HG03354 (cell line): ENCODE results near the gene ATP8B4.

ENCODE experiments used
- ATAC-seq: cut with Tn5 transposase; IDR thresholded peaks from one replicate; pipeline ENCODE4 v1.9.1; 2021; ENCODE audit warnings: mild to moderate bottlenecking; ENCODE audit not compliant: unreplicated experiment, poor library complexity, severe bottlenecking

Gene ATP8B4

DNA sequence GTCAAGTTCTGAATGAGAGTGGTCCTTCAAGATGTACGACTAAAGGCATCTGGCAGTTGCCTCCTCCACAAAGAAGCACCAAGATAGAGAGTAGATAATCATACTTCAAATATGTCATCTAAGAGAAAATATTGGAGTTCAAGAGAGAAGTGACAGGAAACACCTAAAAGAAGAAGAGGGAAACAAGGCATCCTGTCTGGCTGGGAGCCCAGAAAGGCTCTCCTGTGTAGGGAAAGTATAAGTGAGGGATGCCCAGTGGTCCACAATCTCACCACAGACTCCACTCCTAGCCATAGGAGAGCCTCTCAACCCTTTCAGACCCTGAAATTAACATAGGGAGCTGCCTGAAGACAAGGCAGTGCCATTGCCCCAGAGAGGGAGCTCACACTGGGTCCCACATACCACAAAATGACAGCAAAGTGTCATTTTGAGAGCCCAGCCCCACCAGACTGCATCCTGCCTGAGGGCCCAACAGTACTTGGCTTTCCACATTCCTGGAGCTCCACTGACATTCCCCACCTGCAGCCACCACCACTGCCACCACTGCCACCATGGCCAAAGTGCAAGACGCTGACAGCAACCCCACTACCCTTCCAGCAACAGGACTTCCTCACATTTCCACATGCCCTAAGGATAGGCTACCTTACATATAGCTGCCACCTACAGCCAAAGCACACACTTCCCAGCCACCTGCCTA is 210.6 kb downstream of the ATP8B4 start:
- ATAC-seq: no peak

DNA sequence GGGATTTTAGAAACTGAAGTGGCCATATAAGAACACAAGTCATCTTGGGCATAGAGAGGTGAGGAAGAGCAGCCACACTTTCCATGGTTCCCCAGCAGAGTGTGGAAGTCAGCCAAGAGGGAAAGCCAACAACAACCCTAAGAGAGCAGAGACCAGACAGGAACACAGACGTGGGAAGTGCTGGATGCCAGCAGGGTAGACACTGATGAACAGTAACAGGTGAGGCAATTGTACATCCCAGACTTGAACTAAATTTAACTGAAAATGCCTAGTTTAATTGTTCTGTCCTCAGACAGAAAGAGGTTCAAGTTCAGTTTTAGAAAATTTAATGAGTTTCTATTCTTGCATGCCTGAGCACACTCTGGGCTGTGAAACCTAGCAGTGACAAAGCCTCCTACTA is 212.1 kb downstream of the ATP8B4 start:
- ATAC-seq: no peak

DNA sequence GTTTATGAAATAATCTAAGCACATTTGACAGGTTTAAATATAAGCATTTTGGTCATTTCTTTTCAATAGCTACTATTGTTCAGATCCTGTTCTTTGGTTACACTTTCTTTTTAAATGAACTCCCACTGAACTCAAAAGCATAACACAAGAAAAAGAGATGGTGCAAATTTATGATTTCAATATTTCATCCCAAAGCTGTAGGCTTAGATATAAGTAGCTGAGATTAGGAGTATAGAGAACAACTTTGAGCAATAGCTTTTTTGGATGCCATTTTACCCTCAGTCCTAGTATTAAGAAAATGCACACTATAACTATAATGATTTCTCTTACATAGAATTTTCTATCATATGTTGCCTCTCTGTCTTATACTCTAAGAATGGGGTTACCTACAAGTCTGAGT is 213.8 kb downstream of the ATP8B4 start:
- no peak for ATAC-seq

DNA sequence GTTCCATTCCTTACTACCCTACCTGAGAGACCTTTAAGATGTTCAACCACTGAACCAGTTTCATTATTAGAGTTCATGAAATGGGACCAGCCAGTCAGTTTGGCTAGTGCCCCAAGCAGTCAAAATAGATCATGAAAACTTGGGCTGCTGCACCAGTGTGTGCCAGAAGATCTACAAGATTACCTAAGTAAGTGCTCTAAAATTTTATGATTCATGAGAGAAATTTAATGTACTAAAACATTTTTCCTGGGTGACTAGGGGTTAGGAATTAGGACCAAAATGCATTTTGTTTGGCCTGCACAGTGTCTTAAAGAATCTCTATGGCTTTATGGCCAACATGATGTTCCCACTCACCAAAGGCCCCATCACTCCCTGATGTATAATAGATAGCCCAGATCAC is 214.7 kb downstream of the ATP8B4 start:
- ATAC-seq: no peak

DNA sequence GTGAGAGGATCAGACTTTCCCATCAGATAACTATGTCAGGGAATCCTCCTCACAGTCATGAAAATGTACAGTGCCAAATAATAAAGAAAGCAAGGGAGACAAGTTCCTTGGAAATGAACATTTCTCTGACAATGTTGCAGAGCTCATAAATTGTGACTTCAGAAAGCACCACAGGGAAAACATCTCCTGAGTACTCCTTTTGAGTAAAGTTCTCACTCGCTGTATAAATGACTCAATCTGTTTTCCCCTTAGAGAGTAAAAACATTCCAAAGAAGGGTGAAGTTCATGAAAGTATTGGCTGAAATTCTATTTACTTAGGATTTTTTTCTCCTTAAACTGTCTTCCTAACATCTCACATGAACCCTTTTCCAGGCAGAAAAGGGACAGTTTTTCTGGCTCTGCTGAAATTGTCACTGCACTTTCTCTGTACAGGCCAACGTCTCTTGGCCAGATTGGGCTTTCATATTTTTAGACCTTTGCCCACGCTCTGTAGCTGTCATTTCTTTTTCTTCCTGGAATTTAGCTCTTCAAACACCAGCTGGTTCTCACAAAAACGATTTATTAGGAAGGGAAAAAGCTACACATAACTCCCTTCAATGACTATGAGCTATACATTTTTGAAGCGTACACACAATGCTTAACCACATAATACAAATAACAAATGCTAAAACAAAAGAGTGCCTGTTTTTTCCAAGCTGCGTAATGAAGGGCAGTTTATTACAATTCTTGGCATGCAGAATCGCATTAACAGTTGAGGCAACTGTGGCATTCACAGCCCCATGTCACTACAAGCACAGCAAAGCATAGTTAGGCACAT is 216.1 kb downstream of the ATP8B4 start:
- ATAC-seq: no peak

DNA sequence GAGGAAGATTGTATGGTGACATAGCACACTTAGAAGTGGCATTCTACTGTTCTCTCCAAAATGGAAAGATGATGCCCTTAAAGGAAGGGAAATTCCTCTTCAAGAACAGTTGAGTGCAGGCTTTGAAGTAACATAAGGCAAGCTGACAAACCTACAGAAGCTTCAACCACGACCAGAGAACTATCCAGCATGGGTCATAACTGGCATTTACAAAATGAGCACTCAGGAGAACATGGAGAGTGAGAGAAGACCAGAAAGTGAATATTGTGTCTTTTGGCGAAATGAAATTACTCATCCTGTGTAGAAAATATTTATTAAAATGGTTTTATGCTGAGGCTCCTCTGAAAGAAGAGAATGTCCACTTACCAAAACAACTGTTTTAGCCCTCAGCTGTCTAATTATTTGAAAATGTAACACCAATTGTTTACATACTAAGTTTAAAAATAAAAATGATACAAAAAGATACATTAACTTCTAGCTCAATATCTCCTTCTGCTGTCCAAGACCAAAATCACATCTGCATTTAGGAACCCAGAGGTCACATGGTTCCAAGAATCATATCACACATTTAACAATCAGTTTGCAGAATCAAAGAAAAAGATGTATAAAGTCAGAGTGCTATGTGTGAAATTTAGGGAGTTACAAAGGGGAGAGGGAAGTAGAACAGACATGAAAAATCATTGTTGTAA is 216.9 kb downstream of the ATP8B4 start:
- ATAC-seq: no peak

DNA sequence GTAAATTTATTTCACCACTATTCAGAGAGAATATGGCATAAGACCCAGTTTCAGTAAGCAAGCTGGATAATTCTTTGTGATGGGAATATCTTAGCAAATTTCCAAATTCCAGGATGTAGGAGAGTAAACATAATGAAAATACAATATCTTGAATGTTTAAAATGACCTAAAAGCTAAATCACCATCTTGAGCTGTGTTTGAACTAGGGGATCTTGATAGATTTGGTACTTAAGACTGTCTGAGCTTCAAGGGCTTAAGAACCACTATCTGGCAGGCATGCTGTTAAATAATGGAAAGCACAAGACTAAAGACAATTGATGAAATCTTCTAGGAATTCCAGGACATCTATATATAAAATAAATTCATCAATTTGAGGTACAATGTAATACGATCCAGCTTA is 217.7 kb downstream of the ATP8B4 start:
- no peak for ATAC-seq

DNA sequence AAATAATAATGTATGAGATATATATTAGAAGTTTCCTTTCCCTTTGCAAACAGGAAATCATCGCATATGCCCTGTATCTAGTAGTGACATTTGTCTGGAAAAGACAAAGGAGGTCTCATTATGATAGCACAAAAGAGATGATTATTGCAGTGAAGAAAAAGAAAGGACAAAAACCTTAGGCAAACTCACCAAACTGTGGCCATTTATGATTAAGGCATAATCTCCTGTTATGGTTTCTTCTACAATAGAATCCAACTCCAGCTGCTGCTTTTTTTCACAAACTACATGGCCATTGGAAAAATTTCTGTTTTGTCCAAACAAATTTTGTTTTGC is 218.2 kb downstream of the ATP8B4 start:
- ATAC-seq: no peak

DNA sequence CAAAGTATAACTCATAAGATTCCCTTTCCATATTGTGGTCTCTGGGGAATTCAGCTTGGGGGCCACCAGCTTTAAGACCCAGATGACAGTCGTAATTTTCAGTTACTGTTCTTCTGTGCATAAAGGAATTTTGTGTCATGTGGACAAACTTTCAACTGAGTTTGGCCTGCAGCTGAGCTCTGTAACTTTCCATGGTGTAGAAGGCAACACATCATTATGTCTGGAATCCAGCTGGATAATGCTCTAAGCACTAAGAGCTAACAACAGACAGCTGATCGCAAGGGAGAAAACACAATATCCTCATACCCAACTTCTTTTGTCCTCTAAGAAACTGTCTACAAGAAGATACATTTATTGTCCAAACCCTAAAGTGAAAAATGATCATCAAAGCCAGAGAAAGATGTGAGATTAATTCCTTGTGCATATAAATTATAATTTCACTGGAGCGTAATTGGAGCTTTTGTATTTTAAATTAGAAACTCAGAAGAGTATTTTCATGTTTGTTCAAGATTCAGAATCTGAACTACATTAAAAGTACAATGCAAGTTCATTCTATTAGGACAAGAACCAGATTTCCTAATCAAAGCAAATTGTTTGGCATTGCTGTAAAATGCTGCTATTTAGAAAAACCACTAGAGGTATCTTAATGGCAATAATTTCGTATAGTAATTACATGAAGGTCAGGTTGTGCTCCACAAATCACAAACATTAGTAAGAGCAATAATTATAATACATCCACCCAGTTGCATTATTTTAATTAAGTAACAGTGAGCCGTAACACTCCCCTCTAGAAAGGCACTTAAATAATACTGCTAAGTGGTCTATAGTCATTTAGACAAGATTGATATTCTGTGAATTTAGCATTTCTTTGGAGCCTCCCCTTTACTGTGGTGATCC is 218.8 kb downstream of the ATP8B4 start:
- ATAC-seq: no peak

DNA sequence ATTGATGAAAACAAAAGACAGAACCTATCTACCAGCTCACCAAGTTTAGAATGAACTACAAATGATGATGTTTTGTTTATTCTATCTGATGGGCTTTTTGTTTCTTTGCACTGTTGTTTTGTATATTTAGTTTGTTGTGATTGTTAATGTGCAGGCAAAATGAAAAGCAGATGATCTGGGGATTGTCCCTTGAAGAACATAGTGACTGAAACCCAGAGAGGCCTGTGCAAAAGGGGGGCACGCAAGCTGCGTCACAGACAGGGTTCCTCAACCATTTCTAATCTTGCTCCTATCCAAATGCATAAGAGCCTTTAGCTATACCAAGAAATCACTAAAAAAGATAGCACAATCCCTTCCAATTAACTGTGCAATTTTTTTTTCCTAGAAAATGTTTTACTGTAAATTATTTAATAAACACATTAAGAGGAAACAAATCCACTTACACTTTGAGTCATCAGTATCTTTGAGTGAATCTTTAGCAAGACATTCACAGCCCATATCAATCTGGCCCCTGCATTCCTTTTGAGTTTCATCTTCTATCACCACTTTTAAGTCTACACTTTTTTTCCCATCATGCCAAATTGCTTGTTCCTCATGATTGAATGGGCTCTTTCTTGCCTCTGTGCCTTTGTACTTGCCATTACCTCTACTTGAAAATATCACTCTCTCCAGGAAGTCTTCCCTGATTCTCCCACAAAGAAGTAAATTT is 220.3 kb downstream of the ATP8B4 start:
- no peak for ATAC-seq

DNA sequence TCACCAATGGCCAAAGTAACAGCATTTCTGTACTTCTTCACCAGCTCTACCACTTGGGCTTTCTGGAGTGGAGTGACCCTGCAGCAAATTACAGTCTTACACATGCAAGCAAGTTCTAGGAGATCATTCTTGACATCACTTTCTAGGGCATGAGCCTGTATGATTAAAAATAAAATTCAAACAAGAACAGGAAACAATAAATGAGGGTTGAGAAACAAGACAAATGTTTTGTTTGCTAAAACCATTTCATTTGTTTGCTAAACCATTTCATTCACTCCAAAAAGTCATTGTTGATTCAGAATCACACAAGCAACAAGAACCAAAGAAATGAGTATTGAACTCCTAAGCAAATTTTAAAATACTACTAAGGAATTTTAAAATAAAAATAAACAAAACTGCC is 220.9 kb downstream of the ATP8B4 start:
- no peak for ATAC-seq

DNA sequence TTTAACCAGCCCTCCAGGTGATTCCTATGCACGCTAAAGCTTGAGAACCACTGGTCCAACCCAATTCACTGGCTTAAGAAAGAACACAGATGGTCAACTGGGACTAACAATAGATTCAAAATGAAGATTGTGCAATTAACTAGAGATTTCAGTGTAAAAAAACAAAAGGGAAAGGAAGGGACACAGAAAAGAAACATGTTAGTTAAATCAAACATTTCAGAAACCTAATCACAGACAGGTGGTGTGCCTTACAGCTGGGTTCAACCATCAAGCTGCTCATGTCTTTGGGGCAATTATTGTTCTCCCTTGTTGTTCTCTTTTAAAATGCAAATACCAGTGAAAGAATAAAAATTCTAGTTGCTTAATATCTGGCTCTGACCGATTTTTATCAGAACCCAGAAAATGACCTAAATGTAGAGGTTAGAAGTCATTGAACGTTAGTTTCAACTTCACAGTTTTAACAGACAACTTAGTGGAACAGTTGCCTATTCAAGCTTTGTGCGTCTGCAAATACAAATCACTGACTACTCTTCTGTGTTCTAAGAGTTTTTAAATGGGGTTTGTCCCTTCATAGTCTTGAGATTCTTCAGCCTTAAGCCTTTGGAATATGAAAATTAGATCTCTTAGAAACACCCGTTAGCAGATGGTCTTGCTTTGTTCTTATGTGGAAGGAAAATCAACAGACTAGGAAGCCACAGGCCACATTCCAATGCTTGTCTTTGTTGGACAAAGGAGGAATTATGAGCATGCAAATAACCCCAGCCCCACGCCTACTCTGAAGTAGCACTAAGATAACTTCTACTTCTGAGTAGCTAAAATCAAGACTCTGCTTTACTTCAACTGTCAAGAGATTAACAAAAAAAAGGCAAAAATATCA is 223.4 kb downstream of the ATP8B4 start:
- ATAC-seq: no peak

DNA sequence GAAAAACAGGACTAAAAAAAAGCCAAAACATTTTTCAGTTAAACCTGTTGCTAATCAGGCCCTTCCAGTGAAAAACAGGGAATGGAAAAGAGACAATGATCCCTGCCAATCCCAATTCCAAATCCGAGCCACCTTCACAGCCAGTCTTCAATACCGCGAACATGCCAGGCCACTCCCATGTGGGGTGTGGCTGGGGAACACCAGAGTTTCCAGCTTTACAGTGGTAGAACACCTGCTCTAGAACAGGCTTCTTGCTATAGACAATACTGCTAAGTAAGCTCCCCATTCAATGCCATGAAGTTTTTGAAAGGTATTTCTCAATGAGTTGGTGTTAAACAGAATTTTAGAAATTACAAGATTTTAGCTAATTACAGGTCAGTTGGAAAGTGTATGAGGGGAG is 228.3 kb downstream of the ATP8B4 start:
- ATAC-seq: no peak

DNA sequence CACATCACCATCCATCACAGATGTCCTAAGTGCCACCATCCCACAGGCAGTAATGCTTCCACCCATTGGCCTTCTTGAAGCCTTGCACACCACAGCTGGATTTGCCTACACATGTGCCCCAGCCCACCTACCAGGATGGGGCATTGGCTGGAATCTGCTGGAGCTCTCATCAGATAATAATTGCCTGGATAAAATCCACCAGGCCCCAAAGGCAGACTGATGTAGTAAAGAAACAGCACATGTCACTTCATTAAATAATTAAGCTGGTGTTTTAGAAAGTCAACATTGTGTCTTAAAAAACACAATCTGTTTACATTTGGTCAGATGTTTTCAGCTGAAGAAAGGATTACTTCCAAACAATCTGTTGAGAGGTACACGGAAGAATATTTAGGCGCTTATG is 229.5 kb downstream of the ATP8B4 start:
- ATAC-seq: no peak

DNA sequence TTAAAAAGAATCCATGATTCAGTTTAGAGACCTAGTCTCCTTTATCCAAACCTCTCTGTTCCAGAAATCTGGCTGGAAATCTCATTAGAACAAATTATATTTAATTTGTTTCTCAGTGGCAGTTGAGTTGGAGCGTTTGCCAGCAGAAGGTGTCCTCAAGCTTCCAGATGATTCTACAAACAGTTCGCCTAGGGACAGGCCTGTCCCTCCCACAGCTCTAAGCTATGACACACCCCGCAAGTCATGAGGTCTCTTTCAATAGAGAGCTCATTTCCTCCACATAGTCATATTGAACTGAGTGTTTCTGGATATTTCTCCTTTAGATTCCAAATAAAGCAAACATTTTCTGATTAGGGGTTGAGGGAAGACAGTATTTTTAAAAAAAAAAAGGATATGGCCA is 230.3 kb downstream of the ATP8B4 start:
- no peak for ATAC-seq

DNA sequence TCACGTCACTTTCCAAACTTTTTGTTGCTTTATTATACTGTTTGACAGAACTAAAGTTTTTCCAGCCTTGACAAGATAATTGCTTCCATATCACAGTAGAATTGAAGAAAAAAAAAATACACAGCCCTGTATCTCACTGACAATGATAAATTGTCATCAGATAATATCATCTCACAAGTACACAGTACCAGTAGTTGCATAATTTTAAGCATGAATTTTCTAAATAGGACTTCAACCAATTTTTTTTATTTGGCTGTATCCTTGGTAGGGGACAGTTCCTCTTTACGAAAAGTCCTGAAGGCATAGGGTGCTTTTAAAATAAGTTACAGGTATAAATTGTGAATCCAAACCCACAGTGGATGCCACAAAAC is 230.7 kb downstream of the ATP8B4 start:
- ATAC-seq: no peak

DNA sequence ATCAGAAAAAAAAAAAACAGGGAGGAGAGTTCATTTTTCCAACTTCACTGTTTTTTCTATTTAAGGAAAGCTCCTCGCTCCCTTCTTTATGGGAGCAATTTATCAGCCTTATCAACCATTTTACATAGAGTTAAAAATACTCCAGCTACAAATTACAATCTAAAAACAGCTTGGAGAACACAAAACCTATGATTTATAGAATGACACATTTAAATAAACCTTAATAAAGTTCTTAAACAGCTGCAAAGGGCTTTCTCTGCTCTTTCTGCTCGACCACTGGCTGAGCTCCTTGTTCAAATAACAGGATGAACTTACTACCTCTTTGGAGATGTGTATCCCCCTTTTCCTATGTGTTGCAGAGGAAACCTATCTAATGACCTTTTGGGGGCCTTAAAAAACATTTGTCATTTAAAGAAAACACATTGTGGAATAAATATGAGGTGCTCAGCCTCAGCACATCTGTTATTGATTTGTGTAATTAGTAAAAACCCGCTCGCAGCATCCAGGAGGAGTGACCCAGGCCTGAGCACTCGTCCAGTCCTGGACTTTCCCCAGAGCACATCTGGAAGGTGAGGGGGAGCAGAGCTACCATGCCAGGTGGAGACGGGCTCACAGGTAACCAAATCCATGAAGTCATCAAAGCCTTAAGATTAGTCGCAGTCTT is 231.2 kb downstream of the ATP8B4 start:
- ATAC-seq: no peak

DNA sequence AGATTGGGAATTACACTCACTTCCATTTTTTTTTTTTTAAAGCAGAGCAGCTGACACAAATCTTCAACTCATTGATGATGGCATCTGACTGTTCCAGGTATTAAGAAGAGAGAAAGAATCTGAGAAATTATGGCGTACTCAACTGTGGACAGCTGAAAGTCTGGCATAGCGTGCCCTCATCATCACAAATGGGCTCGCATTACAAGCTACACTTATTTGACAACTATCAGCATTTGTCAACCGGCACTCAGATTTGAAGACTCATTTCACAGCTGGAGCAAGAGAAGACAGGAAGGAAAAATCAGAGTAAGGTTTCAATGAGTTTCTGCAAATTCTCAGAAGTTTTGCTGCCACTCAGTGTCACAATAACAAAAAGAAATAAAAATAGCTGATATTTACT is 235.9 kb downstream of the ATP8B4 start:
- ATAC-seq: no peak
